ENCODE measurements around the gene ZBTB33. TPM values are rescaled to one million over a fixed set of nuclear protein-coding genes. Genes with fewer than 3 reads are reported as not detected.

ZBTB33 gene
- total and polyA plus RNA-seq, 4 donors: 6.1 to 18.1 (median 11.5) TPM

DNA sequence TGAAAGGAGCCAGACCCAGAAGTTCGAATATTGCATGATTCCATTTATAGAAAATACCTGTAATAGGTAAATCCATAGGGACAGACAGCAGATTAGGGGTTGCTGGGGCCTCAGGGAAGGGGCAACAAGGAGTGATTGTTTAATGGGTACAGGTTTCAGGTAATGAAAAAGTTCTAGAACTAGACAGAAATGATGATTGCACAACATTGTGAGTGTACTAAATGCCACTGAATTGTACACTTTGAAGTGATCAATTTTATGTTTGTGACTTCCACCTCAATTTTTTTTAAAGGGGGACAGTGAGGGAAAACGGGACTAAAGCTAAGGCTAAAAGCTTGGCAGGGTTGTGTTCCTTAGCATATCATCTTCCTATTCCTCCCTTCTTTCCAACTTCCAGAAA, 23.5 kb downstream of the ZBTB33 start:
- DNase-seq (ENCODE audit: low spot score): no peak
- H3K9me3 ChIP-seq (ENCODE audit: control insufficient read depth in 4 of 4, low read length in 3 of 4): no peaks in the 10 kb centered on the region
- no peak overlapping the region for H3K27ac ChIP-seq (ENCODE audit: low read depth in 1 of 2, low read length in 2 of 2)
- no peak overlapping the region for H3K9ac ChIP-seq (ENCODE audit: low read depth in 1 of 2, low read length in 2 of 2)
- no peaks in the 10 kb centered on the region for H3K27me3 ChIP-seq (ENCODE audit: control insufficient read depth in 4 of 4, insufficient read depth in 4 of 4, low read length in 3 of 4)
- no peak for TF ChIP-seq YY1 (IDR thresholded peaks at IDR 0.05)
- no peak for TF ChIP-seq TAF1 (conservative IDR thresholded peaks at IDR 0.05)
- no peak for TF ChIP-seq JUND (IDR thresholded peaks at IDR 0.05)
- TF ChIP-seq FOXA2 (IDR thresholded peaks at IDR 0.05): no peak
- no peak for TF ChIP-seq REST (IDR thresholded peaks at IDR 0.05)
- no peak for TF ChIP-seq NR2F2 (IDR thresholded peaks at IDR 0.05)
- TF ChIP-seq MAX (IDR thresholded peaks at IDR 0.05): no peak
- no peak for TF ChIP-seq RAD21 (IDR thresholded peaks at IDR 0.05)
- TF ChIP-seq HNF4G (IDR thresholded peaks at IDR 0.05): no peak
- TF ChIP-seq HNF4A (conservative IDR thresholded peaks at IDR 0.05): no peak
- TF ChIP-seq, protein P1, sequence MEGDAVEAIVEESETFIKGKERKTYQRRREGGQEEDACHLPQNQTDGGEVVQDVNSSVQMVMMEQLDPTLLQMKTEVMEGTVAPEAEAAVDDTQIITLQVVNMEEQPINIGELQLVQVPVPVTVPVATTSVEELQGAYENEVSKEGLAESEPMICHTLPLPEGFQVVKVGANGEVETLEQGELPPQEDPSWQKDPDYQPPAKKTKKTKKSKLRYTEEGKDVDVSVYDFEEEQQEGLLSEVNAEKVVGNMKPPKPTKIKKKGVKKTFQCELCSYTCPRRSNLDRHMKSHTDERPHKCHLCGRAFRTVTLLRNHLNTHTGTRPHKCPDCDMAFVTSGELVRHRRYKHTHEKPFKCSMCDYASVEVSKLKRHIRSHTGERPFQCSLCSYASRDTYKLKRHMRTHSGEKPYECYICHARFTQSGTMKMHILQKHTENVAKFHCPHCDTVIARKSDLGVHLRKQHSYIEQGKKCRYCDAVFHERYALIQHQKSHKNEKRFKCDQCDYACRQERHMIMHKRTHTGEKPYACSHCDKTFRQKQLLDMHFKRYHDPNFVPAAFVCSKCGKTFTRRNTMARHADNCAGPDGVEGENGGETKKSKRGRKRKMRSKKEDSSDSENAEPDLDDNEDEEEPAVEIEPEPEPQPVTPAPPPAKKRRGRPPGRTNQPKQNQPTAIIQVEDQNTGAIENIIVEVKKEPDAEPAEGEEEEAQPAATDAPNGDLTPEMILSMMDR (IDR thresholded peaks at IDR 0.05; ENCODE audit: low read depth, low read length, missing input control): no peak
- TF ChIP-seq SP1 (IDR thresholded peaks at IDR 0.05): no peak
- TF ChIP-seq, protein P2, sequence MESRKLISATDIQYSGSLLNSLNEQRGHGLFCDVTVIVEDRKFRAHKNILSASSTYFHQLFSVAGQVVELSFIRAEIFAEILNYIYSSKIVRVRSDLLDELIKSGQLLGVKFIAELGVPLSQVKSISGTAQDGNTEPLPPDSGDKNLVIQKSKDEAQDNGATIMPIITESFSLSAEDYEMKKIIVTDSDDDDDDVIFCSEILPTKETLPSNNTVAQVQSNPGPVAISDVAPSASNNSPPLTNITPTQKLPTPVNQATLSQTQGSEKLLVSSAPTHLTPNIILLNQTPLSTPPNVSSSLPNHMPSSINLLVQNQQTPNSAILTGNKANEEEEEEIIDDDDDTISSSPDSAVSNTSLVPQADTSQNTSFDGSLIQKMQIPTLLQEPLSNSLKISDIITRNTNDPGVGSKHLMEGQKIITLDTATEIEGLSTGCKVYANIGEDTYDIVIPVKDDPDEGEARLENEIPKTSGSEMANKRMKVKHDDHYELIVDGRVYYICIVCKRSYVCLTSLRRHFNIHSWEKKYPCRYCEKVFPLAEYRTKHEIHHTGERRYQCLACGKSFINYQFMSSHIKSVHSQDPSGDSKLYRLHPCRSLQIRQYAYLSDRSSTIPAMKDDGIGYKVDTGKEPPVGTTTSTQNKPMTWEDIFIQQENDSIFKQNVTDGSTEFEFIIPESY (IDR thresholded peaks at IDR 0.05): no peak
- TF ChIP-seq, protein P3, sequence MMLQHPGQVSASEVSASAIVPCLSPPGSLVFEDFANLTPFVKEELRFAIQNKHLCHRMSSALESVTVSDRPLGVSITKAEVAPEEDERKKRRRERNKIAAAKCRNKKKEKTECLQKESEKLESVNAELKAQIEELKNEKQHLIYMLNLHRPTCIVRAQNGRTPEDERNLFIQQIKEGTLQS (IDR thresholded peaks at IDR 0.05): no peak
- TF ChIP-seq RXRA (IDR thresholded peaks at IDR 0.05): no peak
- TF ChIP-seq FOXA1 (IDR thresholded peaks at IDR 0.05): no peak
- no peaks in the 10 kb centered on the region for H3K36me3 ChIP-seq (ENCODE audit: control insufficient read depth in 4 of 4, insufficient read depth in 3 of 4, low read depth in 1 of 4, low read length in 3 of 4)
- H3K4me3 ChIP-seq (ENCODE audit: low read depth in 1 of 3, low read length in 3 of 3): no peak overlapping the region
- 53% methylated on average over 2 of the region's 2 CpGs for WGBS
- peaks cover 4 to 12% (median 8%) of the 10 kb centered on the region in 4 donors for H3K4me1 ChIP-seq (ENCODE audit: control insufficient read depth in 4 of 4, insufficient read depth in 4 of 4, low read length in 3 of 4)

GRCh38 chrX:120274958-120275357, 24.3 kb downstream of the ZBTB33 start:
- no peak overlapping the region for H3K9ac ChIP-seq (ENCODE audit: low read depth in 1 of 2, low read length in 2 of 2)
- H3K27me3 ChIP-seq (ENCODE audit: control insufficient read depth in 4 of 4, insufficient read depth in 4 of 4, low read length in 3 of 4): no peaks in the 10 kb centered on the region
- TF ChIP-seq JUND (IDR thresholded peaks at IDR 0.05): no peak
- TF ChIP-seq, protein P1 (IDR thresholded peaks at IDR 0.05; ENCODE audit: low read depth, low read length, missing input control): no peak
- TF ChIP-seq FOXA1 (IDR thresholded peaks at IDR 0.05): no peak
- no peak for TF ChIP-seq REST (IDR thresholded peaks at IDR 0.05)
- no peak for TF ChIP-seq GABPA (IDR thresholded peaks at IDR 0.05 in 1 of 2, conservative IDR thresholded peaks at IDR 0.05 in 1 of 2)
- TF ChIP-seq NR2F2 (IDR thresholded peaks at IDR 0.05): no peak
- TF ChIP-seq SP1 (IDR thresholded peaks at IDR 0.05): no peak
- no peaks in the 10 kb centered on the region for H3K9me3 ChIP-seq (ENCODE audit: control insufficient read depth in 4 of 4, low read length in 3 of 4)
- no peak overlapping the region for H3K4me3 ChIP-seq (ENCODE audit: low read depth in 1 of 3, low read length in 3 of 3)
- 83% methylated on average over 2 of the region's 2 CpGs for WGBS
- H3K4me1 ChIP-seq (ENCODE audit: control insufficient read depth in 4 of 4, insufficient read depth in 4 of 4, low read length in 3 of 4): peaks cover 4 to 8% (median 6%) of the 10 kb centered on the region in 4 donors
- no peaks in the 10 kb centered on the region for H3K36me3 ChIP-seq (ENCODE audit: control insufficient read depth in 4 of 4, insufficient read depth in 3 of 4, low read depth in 1 of 4, low read length in 3 of 4)
- H3K27ac ChIP-seq (ENCODE audit: low read depth in 1 of 2, low read length in 2 of 2): no peak overlapping the region
- DNase-seq (ENCODE audit: low spot score): no peak
